Liver (tissue), 9 donors: ENCODE measurements around the gene ZNF799. TPM values are rescaled to one million over a fixed set of nuclear protein-coding genes. Genes with fewer than 3 reads are reported as not detected.

Experiments used
- DNase-seq: peaks from one replicate; pipeline ENCODE4 v3.0.0-alpha.2; 2017; ENCODE audit warnings: low spot score
- H3K27ac ChIP-seq, 2 donors: one replicate each; pipeline ENCODE4 v1.7.0; 2013; ENCODE audit warnings: inconsistent platforms in 2 of 2, low read length in 2 of 2, control low read depth in 1 of 2, low read depth in 1 of 2, mild to moderate bottlenecking in 1 of 2
- H3K27me3 ChIP-seq, 4 donors: one replicate each; pipeline versions ENCODE4 v1.6.1 to v1.7.0; 2013; ENCODE audit warnings: low read length in 3 of 4, inconsistent platforms in 1 of 4, mild to moderate bottlenecking in 1 of 4, moderate library complexity in 1 of 4; ENCODE audit not compliant: control insufficient read depth in 4 of 4, insufficient read depth in 4 of 4
- H3K36me3 ChIP-seq, 4 donors: one replicate each; pipeline versions ENCODE4 v1.6.1 to v1.7.0; 2013; ENCODE audit warnings: low read length in 3 of 4, mild to moderate bottlenecking in 3 of 4, low read depth in 1 of 4, moderate library complexity in 1 of 4; ENCODE audit not compliant: control insufficient read depth in 4 of 4, insufficient read depth in 3 of 4
- H3K4me1 ChIP-seq, 4 donors: one replicate each; pipeline versions ENCODE4 v1.6.1 to v1.7.0; 2013; ENCODE audit warnings: low read length in 3 of 4, mild to moderate bottlenecking in 3 of 4, moderate library complexity in 1 of 4; ENCODE audit not compliant: control insufficient read depth in 4 of 4, insufficient read depth in 4 of 4
- H3K4me3 ChIP-seq, 3 donors: one replicate each; pipeline versions ENCODE4 v1.6.1 to v1.7.0; 2013; ENCODE audit warnings: low read length in 3 of 3, control low read depth in 1 of 3, low read depth in 1 of 3, mild to moderate bottlenecking in 1 of 3
- H3K9ac ChIP-seq, 2 donors: one replicate each; pipeline ENCODE4 v1.7.0; 2013; ENCODE audit warnings: low read length in 2 of 2, mild to moderate bottlenecking in 2 of 2, moderate library complexity in 2 of 2, control low read depth in 1 of 2, low read depth in 1 of 2
- H3K9me3 ChIP-seq, 4 donors: one replicate each; pipeline versions ENCODE4 v1.6.1 to v1.7.0; 2013; ENCODE audit warnings: low read length in 3 of 4; ENCODE audit not compliant: control insufficient read depth in 4 of 4
- ATF3 ChIP-seq: IDR thresholded peaks from 2 replicates; pipeline ENCODE4 v1.6.1; 2016; ENCODE audit warnings: antibody characterized with exemption
- CTCF ChIP-seq: fragments of 150-350 bp; IDR thresholded peaks from 2 replicates; pipeline ENCODE4 v1.5.1; 2017; ENCODE audit warnings: improper control_type of control experiment, low read depth, low read length; ENCODE audit not compliant: missing input control
- EGR1 ChIP-seq, 2 donors: IDR thresholded peaks; 2 replicates each; pipeline ENCODE4 v1.6.1; 2016 to 2018; ENCODE audit warnings: antibody characterized with exemption in 2 of 2, low read depth in 2 of 2
- FOXA1 ChIP-seq: IDR thresholded peaks from 2 replicates; pipeline ENCODE4 v1.6.1; 2016; ENCODE audit warnings: antibody characterized with exemption
- FOXA2 ChIP-seq: IDR thresholded peaks from 2 replicates; pipeline ENCODE4 v1.6.1; 2016; ENCODE audit warnings: antibody characterized with exemption
- GABPA ChIP-seq, 2 donors: IDR thresholded peaks in 1 of 2; conservative IDR thresholded peaks in 1 of 2; 2 replicates each; pipeline ENCODE4 v1.6.1; 2016; ENCODE audit warnings: antibody characterized with exemption in 2 of 2, mild to moderate bottlenecking in 1 of 2, moderate library complexity in 1 of 2
- HNF4A ChIP-seq, 2 donors: conservative IDR thresholded peaks; 2 replicates each; pipeline ENCODE4 v1.6.1; 2016; ENCODE audit warnings: antibody characterized with exemption in 2 of 2, mild to moderate bottlenecking in 2 of 2
- HNF4G ChIP-seq: IDR thresholded peaks from 2 replicates; pipeline ENCODE4 v1.6.1; 2016; ENCODE audit warnings: antibody characterized with exemption
- JUND ChIP-seq, 2 donors: IDR thresholded peaks; 2 replicates each; pipeline ENCODE4 v1.6.1; 2016; ENCODE audit warnings: antibody characterized with exemption in 2 of 2
- MAX ChIP-seq: IDR thresholded peaks from 2 replicates; pipeline ENCODE4 v1.6.1; 2016; ENCODE audit warnings: antibody characterized with exemption
- NR2F2 ChIP-seq: IDR thresholded peaks from 2 replicates; pipeline ENCODE4 v1.6.1; 2016; ENCODE audit warnings: antibody characterized with exemption
- RAD21 ChIP-seq, 2 donors: IDR thresholded peaks; 2 replicates each; pipeline ENCODE4 v1.6.1; 2016; ENCODE audit warnings: antibody characterized with exemption in 2 of 2, mild to moderate bottlenecking in 2 of 2
- REST ChIP-seq: IDR thresholded peaks from 2 replicates; pipeline ENCODE4 v1.6.1; 2016; ENCODE audit warnings: antibody characterized with exemption, mild to moderate bottlenecking
- RXRA ChIP-seq, 2 donors: IDR thresholded peaks; 2 replicates each; pipeline ENCODE4 v1.6.1; 2017 to 2018; ENCODE audit warnings: antibody characterized with exemption in 2 of 2, mild to moderate bottlenecking in 1 of 2
- SP1 ChIP-seq: IDR thresholded peaks from 2 replicates; pipeline ENCODE4 v1.6.1; 2018; ENCODE audit warnings: antibody characterized with exemption, mild to moderate bottlenecking
- TAF1 ChIP-seq: conservative IDR thresholded peaks from 2 replicates; pipeline ENCODE4 v1.6.1; 2016; ENCODE audit warnings: antibody characterized with exemption, mild to moderate bottlenecking
- YY1 ChIP-seq: IDR thresholded peaks from 2 replicates; pipeline ENCODE4 v1.6.1; 2016; ENCODE audit warnings: antibody characterized with exemption, mild to moderate bottlenecking
- ZBTB33 ChIP-seq: IDR thresholded peaks from 2 replicates; pipeline ENCODE4 v1.6.1; 2016; ENCODE audit warnings: antibody characterized with exemption
- WGBS: extraction: QIAGEN DNeasy Blood & Tissue Kit; methylation state at CpG from one replicate; pipeline ENCODE4 v1.1.7; 2013; 5-methylcytosine and 5-hydroxymethylcytosine counted together
- polyA plus RNA-seq, 2 donors: library from polyadenylated mRNA; stranded (reverse) in 1 of 2; unstranded in 1 of 2; fragments of 200-250 nt in 1 of 2; fragments of >200 nt in 1 of 2; fragmentation: Nextera tagmentation in 1 of 2; extraction: Ambion mirVana in 1 of 2; gene quantifications; one replicate each; pipeline versions ENCODE4 v1.2.1 to v1.2.3, GENCODE V29; 2013 to 2015
- total RNA-seq, 2 donors: library from RNA; depleted of rRNA; stranded (reverse); fragments of >200 nt; gene quantifications; one replicate each; pipeline ENCODE4 v1.2.3, GENCODE V29; 2014
- donor health status: healthy.
- donor health status: healthy.
- donor health status: healthy.
- donor health status: healthy.
- donor health status: healthy.

ZNF799 gene
- total and polyA plus RNA-seq, 4 donors = 1.6 to 5.3 (median 2.5) TPM

- Histone ChIP-seq H3K36me3 (peaks cover 0 to 6% (median 1%) of the 10 kb centered on the region in 4 donors), H3K9me3 (peaks cover 10 to 32% (median 16%) of the 10 kb centered on the region in 4 donors), H3K27me3 (no peaks in the 10 kb centered on the region), H3K27ac (no peak overlapping the region), H3K4me1 (no peaks in the 10 kb centered on the region), H3K4me3 (no peak overlapping the region), H3K9ac (no peak overlapping the region)
- TF ChIP-seq TAF1 = no peak
- no peak for TF ChIP-seq ZBTB33
- TF ChIP-seq FOXA2 = no peak
- no peak for TF ChIP-seq REST
- TF ChIP-seq HNF4G = no peak
- no peak for TF ChIP-seq SP1
- TF ChIP-seq RAD21 (IDR thresholded peaks at IDR 0.05) = no peak
- TF ChIP-seq NR2F2 = no peak
- TF ChIP-seq FOXA1 = no peak
- TF ChIP-seq YY1 = no peak
- TF ChIP-seq HNF4A (conservative IDR thresholded peaks at IDR 0.05) = no peak
- TF ChIP-seq ATF3 = no peak
- TF ChIP-seq JUND (IDR thresholded peaks at IDR 0.05) = no peak
- no peak for TF ChIP-seq RXRA (IDR thresholded peaks at IDR 0.05)
- no peak for TF ChIP-seq CTCF
- TF ChIP-seq GABPA (IDR thresholded peaks at IDR 0.05 in 1 of 2, conservative IDR thresholded peaks at IDR 0.05 in 1 of 2) = no peak
- TF ChIP-seq EGR1 (IDR thresholded peaks at IDR 0.05; ENCODE audit: low read depth in 2 of 2) = no peak
- no peak for TF ChIP-seq MAX
- DNase-seq = no peak
- 95% methylated on average over 1 of the region's 1 CpG for WGBS
Measured at GRCh38 chr19:12374026-12374425, 27.0 kb downstream of the ZNF799 start.
